PC-3 (cell line): ENCODE measurements around the gene RNF113A. TPM values are rescaled to one million over a fixed set of nuclear protein-coding genes. Genes with fewer than 3 reads are reported as not detected.

ENCODE experiments used
- ATAC-seq: fragments of 200-7000 bp; cut with Tn5 transposase; 2 replicates; pipeline ENCODE4 v1.9.1; 2020; ENCODE audit warnings: mild to moderate bottlenecking, moderate library complexity
- Bru-seq: library from RNA; stranded (reverse); fragments of 400-500 nt; gene quantifications from one replicate; lab custom pipeline; 2021; lab: Mats Ljungman, UMichigan
- BruChase-seq, 2 experiments: library from RNA; stranded (reverse); fragments of 400-500 nt; gene quantifications; one replicate each; lab custom pipeline; 2021; lab: Mats Ljungman, UMichigan
- BruUV-seq: library from RNA; stranded (reverse); fragments of 400-500 nt; replicated peaks from 2 replicates; lab custom pipeline; 2021; lab: Mats Ljungman, UMichigan
- CTCF ChIA-PET: fragments of 300-600 bp; sonication (Branson Sonifier 250); formaldehyde crosslinking; loops from one replicate; lab custom pipeline; 2022; ENCODE audit warnings: antibody characterized with exemption; lab: Charles Lee
- POLR2A ChIA-PET: fragments of 300-600 bp; sonication (Branson Sonifier 250); formaldehyde crosslinking; loops from one replicate; lab custom pipeline; 2022; ENCODE audit warnings: antibody characterized with exemption; ENCODE audit not compliant: unreplicated experiment; lab: Charles Lee
- DNase-seq: peaks from one replicate; pipeline ENCODE4 v3.0.0-alpha.2; 2015
- H2AFZ ChIP-seq: fragments of 300-600 bp; sonication (generic); 2 replicates; pipeline ENCODE4 v1.6.0; 2016; ENCODE audit warnings: antibody characterized with exemption, low read length
- H3F3A ChIP-seq: fragments of 300-600 bp; sonication (generic); one replicate; pipeline ENCODE4 v1.6.0; 2017; ENCODE audit warnings: antibody characterized with exemption, low read length, control low read depth, mild to moderate bottlenecking; ENCODE audit not compliant: unreplicated experiment
- H3K27ac ChIP-seq: fragments of 300-600 bp; sonication (generic); 2 replicates; pipeline ENCODE4 v1.5.1; 2016; ENCODE audit warnings: mild to moderate bottlenecking, low read length
- H3K27me3 ChIP-seq: fragments of 300-600 bp; sonication (generic); 2 replicates; pipeline ENCODE4 v1.6.1; 2016; ENCODE audit warnings: low read length, mixed read lengths
- H3K36me3 ChIP-seq: fragments of 300-600 bp; sonication (generic); 2 replicates; pipeline ENCODE4 v1.6.1; 2016; ENCODE audit warnings: low read depth, mixed run types, low read length, mixed read lengths
- H3K4me1 ChIP-seq: fragments of 300-600 bp; sonication (generic); 2 replicates; pipeline ENCODE4 v1.5.1; 2016; ENCODE audit warnings: low read length; ENCODE audit not compliant: insufficient read depth
- H3K4me2 ChIP-seq: fragments of 300-600 bp; sonication (generic); 2 replicates; pipeline ENCODE4 v1.6.0; 2016; ENCODE audit warnings: low read length
- H3K4me3 ChIP-seq: fragments of 300-600 bp; sonication (generic); 2 replicates; pipeline ENCODE4 v1.5.1; 2016; ENCODE audit warnings: mild to moderate bottlenecking, low read length, mixed read lengths
- H3K79me2 ChIP-seq: fragments of 300-600 bp; sonication (generic); 2 replicates; pipeline ENCODE4 v1.6.1; 2017; ENCODE audit warnings: low read length, mixed read lengths
- H3K9ac ChIP-seq: fragments of 300-600 bp; sonication (generic); 2 replicates; pipeline ENCODE4 v1.6.0; 2016; ENCODE audit warnings: mild to moderate bottlenecking, low read length
- H3K9me2 ChIP-seq: fragments of 300-600 bp; sonication (generic); replicated peaks from 2 replicates; pipeline ENCODE4 v1.6.1; 2016; ENCODE audit warnings: mixed run types, low read length, mixed read lengths
- H3K9me3 ChIP-seq: fragments of 300-600 bp; sonication (generic); 2 replicates; pipeline ENCODE4 v1.6.1; 2016; ENCODE audit warnings: low read length, mixed read lengths
- H4K20me1 ChIP-seq: fragments of 300-600 bp; sonication (generic); 2 replicates; pipeline ENCODE4 v1.6.1; 2016; ENCODE audit warnings: low read length, mixed read lengths
- EZH2 ChIP-seq: fragments of 300-600 bp; sonication (generic); IDR thresholded peaks from one replicate; pipeline ENCODE4 v1.6.1; 2017; ENCODE audit warnings: antibody characterized with exemption, mild to moderate bottlenecking, low read length; ENCODE audit not compliant: unreplicated experiment
- EZH2phosphoT487 ChIP-seq: fragments of 300-600 bp; sonication (generic); IDR thresholded peaks from 2 replicates; pipeline ENCODE4 v1.6.1; 2018; ENCODE audit warnings: mild to moderate bottlenecking, antibody characterized with exemption, low read length, borderline replicate concordance
- intact Hi-C: fragments of 100-400 bp; cut with micrococcal nuclease; formaldehyde crosslinking; loops from 2 replicates; pipeline ENCODE4 v1.9.0; 2023
- long read RNA-seq: library from polyadenylated mRNA; unstranded; transcript quantifications from one replicate; pipeline ENCODE4 v2.0.0, GENCODE V29; 2021; ENCODE audit not compliant: unreplicated experiment
- total RNA-seq: library from RNA; depleted of rRNA; stranded (reverse); fragments of >200 nt; gene quantifications from 2 replicates; pipeline ENCODE4 v1.2.3, GENCODE V29; 2014; rRNA removed
- TF ChIP-seq, protein P1 (sequence below): fragments of 300-600 bp; sonication (generic); conservative IDR thresholded peaks from 2 replicates; pipeline ENCODE4 v1.5.1; 2017; ENCODE audit warnings: antibody characterized with exemption, low read depth, mild to moderate bottlenecking, low read length

RNF113A gene
- total RNA-seq (13.8 and 18.6 TPM in 2 replicates), Bru-seq, nascent RNA (percentile 85 among the genes with signal in this experiment), BruChase-seq, experiment 1, labeled RNA remaining after a 6-hour chase (percentile 80 among the genes with signal in this experiment), BruChase-seq, experiment 2, labeled RNA remaining after a 2-hour chase (percentile 93 among the genes with signal in this experiment)
- long read RNA-seq, transcript RNF113A-201 (1 exons, 1,353 nt), result major isoform, 24 of 24 reads
- long read RNA-seq, partial matches to known transcripts, result 0 of 24 reads
- long read RNA-seq, other reads (novel, unspliced or antisense), result 0 of 24 reads

- ATAC-seq, result peak; percentile 94
- BruUV-seq, result TSS peak; percentile 87
- H3F3A ChIP-seq, result no peaks in the 10 kb centered on the region
- H3K27me3 ChIP-seq, result no peaks in the 10 kb centered on the region
- ChIA-PET POLR2A (interaction anchor here (0.6 kb wide), 1 partner anchor 19 kb away, joined by 3 read pairs; the partner anchor contains the start of gene UPF3B), CTCF (interaction anchor here (0.6 kb wide), 1 partner anchor 122 kb away, joined by 3 read pairs; no protein-coding TSS in a partner anchor)
- H3K27ac ChIP-seq, result peak within 1 kb of the TSS; percentile 84
- H3K9me2 ChIP-seq, result no peaks in the 10 kb centered on the region
- TF ChIP-seq, protein P1, sequence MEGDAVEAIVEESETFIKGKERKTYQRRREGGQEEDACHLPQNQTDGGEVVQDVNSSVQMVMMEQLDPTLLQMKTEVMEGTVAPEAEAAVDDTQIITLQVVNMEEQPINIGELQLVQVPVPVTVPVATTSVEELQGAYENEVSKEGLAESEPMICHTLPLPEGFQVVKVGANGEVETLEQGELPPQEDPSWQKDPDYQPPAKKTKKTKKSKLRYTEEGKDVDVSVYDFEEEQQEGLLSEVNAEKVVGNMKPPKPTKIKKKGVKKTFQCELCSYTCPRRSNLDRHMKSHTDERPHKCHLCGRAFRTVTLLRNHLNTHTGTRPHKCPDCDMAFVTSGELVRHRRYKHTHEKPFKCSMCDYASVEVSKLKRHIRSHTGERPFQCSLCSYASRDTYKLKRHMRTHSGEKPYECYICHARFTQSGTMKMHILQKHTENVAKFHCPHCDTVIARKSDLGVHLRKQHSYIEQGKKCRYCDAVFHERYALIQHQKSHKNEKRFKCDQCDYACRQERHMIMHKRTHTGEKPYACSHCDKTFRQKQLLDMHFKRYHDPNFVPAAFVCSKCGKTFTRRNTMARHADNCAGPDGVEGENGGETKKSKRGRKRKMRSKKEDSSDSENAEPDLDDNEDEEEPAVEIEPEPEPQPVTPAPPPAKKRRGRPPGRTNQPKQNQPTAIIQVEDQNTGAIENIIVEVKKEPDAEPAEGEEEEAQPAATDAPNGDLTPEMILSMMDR, result no peak
- peak within 1 kb of the TSS; percentile 99 for H3K4me3 ChIP-seq
- peaks cover 3% of the 10 kb centered on the region; the same call in 1 of the 2 replicates for H4K20me1 ChIP-seq
- H3K9ac ChIP-seq, result peak within 1 kb of the TSS; percentile 97
- peaks cover 66% of the 10 kb centered on the region for H3K79me2 ChIP-seq
- peaks cover 9% of the 10 kb centered on the region for H3K36me3 ChIP-seq
- H3K9me3 ChIP-seq, result no peaks in the 10 kb centered on the region
- peak within 1 kb of the TSS; percentile 99 for H2AFZ ChIP-seq
- peaks cover 5% of the 10 kb centered on the region for H3K4me1 ChIP-seq
- intact Hi-C loops, result loop anchor here (1.0 to 5.0 kb wide), 2 partner anchors 18 to 79 kb away; partner anchors contain the start of gene RPL39
- peak; percentile 91 for DNase-seq
- peak within 1 kb of the TSS; percentile 98 for H3K4me2 ChIP-seq
Observed at GRCh38 chrX:119871599-119872395, at the start of gene RNF113A, which contains the start of gene NDUFA1. Gene RNF113A, minus strand, starts transcription at chrX:119871733. Its CDS starts 120 bp downstream, at chrX:119871613. Gene NDUFA1, plus strand, starts transcription at chrX:119871832. Its CDS starts 80 bp downstream, at chrX:119871912.

GRCh38 chrX:119919835-119920585 is 48.5 kb upstream of the RNF113A start:
- Histone ChIP-seq H3F3A (no peaks in the 10 kb centered on the region), H3K4me1 (no peaks in the 10 kb centered on the region), H3K36me3 (no peaks in the 10 kb centered on the region), H3K9me2 (no peaks in the 10 kb centered on the region), H3K27ac (no peak overlapping the region), H3K79me2 (no peaks in the 10 kb centered on the region), H3K4me2 (no peak overlapping the region), H3K27me3 (no peaks in the 10 kb centered on the region), H3K4me3 (no peak overlapping the region), H3K9me3 (no peaks in the 10 kb centered on the region), H4K20me1 (no peaks in the 10 kb centered on the region), H2AFZ (no peak overlapping the region), H3K9ac (no peak overlapping the region)
- BruUV-seq, result no TSS peak
- TF ChIP-seq EZH2 (no peak), EZH2phosphoT487 (no peak)
- TF ChIP-seq, protein P1, result no peak
- ATAC-seq (no peak), DNase-seq (no peak)
- ChIA-PET CTCF (no interaction called here), POLR2A (interaction anchor here (0.5 kb wide), 1 partner anchor 94 kb away, joined by 4 read pairs; no protein-coding TSS in a partner anchor)
- intact Hi-C loops, result no loop called here
